Esophagus squamous epithelium (tissue), 5 donors: ENCODE measurements around the gene DNAJC18. TPM values are rescaled to one million over a fixed set of nuclear protein-coding genes. Genes with fewer than 3 reads are reported as not detected.

Experiments used
- DNase-seq: peaks from one replicate; lab custom pipeline; 2025; lab: John Stamatoyannopoulos, UW
- H3K27ac ChIP-seq, 4 donors: fragments of 200-600 bp; sonication (generic); one replicate each; pipeline ENCODE4 v1.5.1; 2016 to 2019; ENCODE audit warnings: mild to moderate bottlenecking in 1 of 4
- H3K27me3 ChIP-seq, 4 donors: fragments of 200-600 bp; sonication (generic); 1 replicate in 3 of 4; 2 replicates in 1 of 4; pipeline versions ENCODE4 v1.5.1 to v1.6.0; 2017 to 2021; ENCODE audit warnings: antibody characterized with exemption in 1 of 4
- H3K36me3 ChIP-seq, 3 donors: fragments of 200-600 bp; sonication (generic); one replicate each; pipeline ENCODE4 v1.5.1; 2016 to 2019
- H3K4me1 ChIP-seq, 3 donors: fragments of 200-600 bp; sonication (generic); one replicate each; pipeline ENCODE4 v1.5.1; 2017 to 2019
- H3K4me3 ChIP-seq, 4 donors: fragments of 200-600 bp; sonication (generic); 1 replicate in 3 of 4; 2 replicates in 1 of 4; pipeline ENCODE4 v1.5.1; 2016 to 2019; ENCODE audit warnings: mild to moderate bottlenecking in 2 of 4, moderate library complexity in 1 of 4
- H3K9me3 ChIP-seq, 3 donors: fragments of 200-600 bp; sonication (generic); one replicate each; pipeline ENCODE4 v1.5.1; 2016 to 2019
- CTCF ChIP-seq, 6 experiments: fragments of 450-650 bp in 4 of 6; fragments of 200-600 bp in 2 of 6; sonication (generic) in 2 of 6; IDR thresholded peaks; one replicate each; pipeline ENCODE4 v1.5.1; 2016 to 2019; ENCODE audit warnings: antibody characterized with exemption in 6 of 6, mild to moderate bottlenecking in 4 of 6, moderate library complexity in 4 of 6
- POLR2A ChIP-seq, 4 donors: fragments of 450-650 bp; IDR thresholded peaks; one replicate each; pipeline ENCODE4 v1.6.1; 2017; ENCODE audit warnings: antibody characterized with exemption in 4 of 4, mild to moderate bottlenecking in 4 of 4, moderate library complexity in 3 of 4
- WGBS, 2 donors: methylation state at CpG; one replicate each; pipeline ENCODE4 v1.1.5; 2018; 5-methylcytosine and 5-hydroxymethylcytosine counted together
- intact Hi-C: fragments of 100-400 bp; cut with DNase I; formaldehyde crosslinking; loops from one replicate; pipeline ENCODE4 v1.15.0; 2022
- total RNA-seq, 4 donors: library from RNA; depleted of rRNA; stranded (reverse); fragments of >200 nt; gene quantifications; one replicate each; pipeline ENCODE4 v1.1.0, GENCODE V29; 2016
- donor health status: DM: yes; HTN: yes; CAD: no.

The DNAJC18 gene
- total RNA-seq, 4 donors from 2014 or later = 0.53 to 6.9 (median 3.9) TPM

- Histone ChIP-seq H3K4me1 (peaks cover 6 to 33% (median 8%) of the 10 kb centered on the region in 3 donors), H3K9me3 (no peaks in the 10 kb centered on the region), H3K4me3 (no peak overlapping the region), H3K36me3 (no peaks in the 10 kb centered on the region), H3K27me3 (no peaks in the 10 kb centered on the region), H3K27ac (peak overlapping the region in 2 of 4 donors; percentile 35 to 65)
- intact Hi-C loops = no loop called here
- no peak for TF ChIP-seq CTCF (IDR thresholded peaks at IDR 0.05)
- no peak for TF ChIP-seq POLR2A (IDR thresholded peaks at IDR 0.05)
- no peak for DNase-seq
- 92 to 96% methylated on average over 7 of the region's 7 CpGs for WGBS, 2 donors
Observed at GRCh38 chr5:139408191-139408590, 31.1 kb downstream of the DNAJC18 start.

GRCh38 chr5:139407517-139407916 is 31.8 kb downstream of the DNAJC18 start:
- no peak for DNase-seq
- Histone ChIP-seq H3K27me3 (no peaks in the 10 kb centered on the region), H3K9me3 (no peaks in the 10 kb centered on the region), H3K36me3 (no peaks in the 10 kb centered on the region), H3K4me3 (no peak overlapping the region), H3K4me1 (peaks cover 8 to 39% (median 12%) of the 10 kb centered on the region in 3 donors), H3K27ac (peak overlapping the region in 3 of 4 donors; percentile 35 to 65 (median 62))
- intact Hi-C loops = no loop called here
- TF ChIP-seq CTCF (IDR thresholded peaks at IDR 0.05) = no peak
- no peak for TF ChIP-seq POLR2A (IDR thresholded peaks at IDR 0.05)

GRCh38 chr5:139406963-139407362 is 32.4 kb downstream of the DNAJC18 start:
- H3K4me1 ChIP-seq = peaks cover 8 to 39% (median 12%) of the 10 kb centered on the region in 3 donors
- DNase-seq = no peak
- H3K27ac ChIP-seq = peak overlapping the region in 3 of 4 donors; percentile 35 to 65 (median 62)
- TF ChIP-seq CTCF (IDR thresholded peaks at IDR 0.05) (no peak), POLR2A (IDR thresholded peaks at IDR 0.05) (no peak)
- WGBS, 2 donors = 18 to 50% methylated on average over 2 of the region's 2 CpGs
- H3K4me3 ChIP-seq = no peak overlapping the region
- H3K9me3 ChIP-seq = no peaks in the 10 kb centered on the region
- H3K36me3 ChIP-seq = no peaks in the 10 kb centered on the region
- H3K27me3 ChIP-seq = no peaks in the 10 kb centered on the region
- intact Hi-C loops = no loop called here

- H3K4me1 ChIP-seq = peaks cover 8 to 39% (median 12%) of the 10 kb centered on the region in 3 donors
- H3K36me3 ChIP-seq = no peaks in the 10 kb centered on the region
- TF ChIP-seq POLR2A (IDR thresholded peaks at IDR 0.05) (peak in 1 of 4 donors; percentile 0), CTCF (IDR thresholded peaks at IDR 0.05) (no peak)
- peak overlapping the region; percentile 78 to 97 (median 92) for H3K27ac ChIP-seq
- intact Hi-C loops = no loop called here
- peak overlapping the region; percentile 37 to 76 (median 56) for H3K4me3 ChIP-seq
- DNase-seq = no peak
- H3K9me3 ChIP-seq = no peaks in the 10 kb centered on the region
- H3K27me3 ChIP-seq = no peaks in the 10 kb centered on the region
- WGBS, 2 donors = 60 to 70% methylated on average over 4 to 5 of the region's 5 CpGs
Observed at GRCh38 chr5:139404484-139404840, 34.9 kb downstream of the DNAJC18 start.

- WGBS, 2 donors = 0 to 2% methylated on average over 12 to 13 of the region's 41 CpGs
- H3K4me1 ChIP-seq = peaks cover 8 to 39% (median 12%) of the 10 kb centered on the region in 3 donors
- peak within 1 kb of the TSS; percentile 78 to 97 (median 92) for H3K27ac ChIP-seq
- H3K9me3 ChIP-seq = no peaks in the 10 kb centered on the region
- DNase-seq = peak; percentile 99
- intact Hi-C loops = no loop called here
- peak within 1 kb of the TSS; percentile 37 to 76 (median 56) for H3K4me3 ChIP-seq
- TF ChIP-seq POLR2A (IDR thresholded peaks at IDR 0.05) = peak in 2 of 4 donors; percentile 25 to 34
- TF ChIP-seq CTCF (IDR thresholded peaks at IDR 0.05) = no peak
- H3K27me3 ChIP-seq = no peaks in the 10 kb centered on the region
- no peaks in the 10 kb centered on the region for H3K36me3 ChIP-seq
Observed at GRCh38 chr5:139403787-139404483, 35.4 kb downstream of the DNAJC18 start, which contains the start of gene SPATA24. TSS of gene SPATA24 (minus strand) at chr5:139404089. CDS start at chr5:139404060, 29 bp downstream.
